DOHH2 (cell line): ENCODE results near the gene COL12A1.

Experiments used
- H3F3A ChIP-seq: fragments of 200-600 bp; sonication (generic), shearing (Covaris generic); 2 replicates; pipeline ENCODE4 v1.6.0; 2016; ENCODE audit warnings: antibody characterized with exemption, mild to moderate bottlenecking; ENCODE audit not compliant: control insufficient read depth, insufficient read depth
- H3K27ac ChIP-seq: fragments of 200-600 bp; sonication (generic); 2 replicates; pipeline ENCODE4 v1.5.1; 2014; ENCODE audit warnings: low read depth, mild to moderate bottlenecking, low read length, moderate library complexity
- H3K27me3 ChIP-seq: fragments of 200-600 bp; sonication (generic); 2 replicates; pipeline ENCODE4 v1.6.1; 2014; ENCODE audit warnings: mild to moderate bottlenecking, low read length, mixed read lengths; ENCODE audit not compliant: control insufficient read depth
- H3K36me3 ChIP-seq: fragments of 200-600 bp; sonication (generic); 2 replicates; pipeline ENCODE4 v1.6.1; 2014; ENCODE audit warnings: mild to moderate bottlenecking, low read length, moderate library complexity, mixed read lengths; ENCODE audit not compliant: control insufficient read depth
- H3K4me1 ChIP-seq: fragments of 200-600 bp; sonication (generic); 2 replicates; pipeline ENCODE4 v1.6.1; 2014; ENCODE audit warnings: mild to moderate bottlenecking, low read length, mixed read lengths; ENCODE audit not compliant: control insufficient read depth
- H3K4me2 ChIP-seq: fragments of 200-600 bp; sonication (generic); 2 replicates; pipeline ENCODE4 v1.6.0; 2014; ENCODE audit warnings: mild to moderate bottlenecking, low read length, moderate library complexity
- H3K4me3 ChIP-seq: fragments of 200-600 bp; sonication (generic); 2 replicates; pipeline ENCODE4 v1.5.1; 2014; ENCODE audit warnings: mild to moderate bottlenecking, low read length, mixed read lengths
- H3K79me2 ChIP-seq: fragments of 200-600 bp; sonication (generic); 2 replicates; pipeline ENCODE4 v1.6.1; 2014; ENCODE audit warnings: mild to moderate bottlenecking, low read length, mixed read lengths; ENCODE audit not compliant: control insufficient read depth
- H3K9me2 ChIP-seq: fragments of 200-600 bp; sonication (generic); replicated peaks from 2 replicates; pipeline ENCODE4 v1.6.1; 2014; ENCODE audit warnings: mild to moderate bottlenecking, low read length, mixed read lengths; ENCODE audit not compliant: control insufficient read depth
- H3K9me3 ChIP-seq: fragments of 200-600 bp; sonication (generic); 2 replicates; pipeline ENCODE4 v1.6.1; 2014; ENCODE audit warnings: antibody characterized with exemption, low read length, mixed read lengths; ENCODE audit not compliant: control insufficient read depth, insufficient read depth
- H4K20me1 ChIP-seq: fragments of 200-600 bp; sonication (generic); 2 replicates; pipeline ENCODE4 v1.6.0; 2014; ENCODE audit warnings: low read depth, mild to moderate bottlenecking, antibody characterized with exemption, low read length, moderate library complexity; ENCODE audit not compliant: control insufficient read depth, insufficient read depth
- CTCF ChIP-seq: fragments of 200-600 bp; sonication (generic); IDR thresholded peaks from one replicate; pipeline ENCODE4 v1.5.1; 2014; ENCODE audit warnings: antibody characterized with exemption, mild to moderate bottlenecking, low read depth, low read length; ENCODE audit not compliant: poor library complexity, severe bottlenecking
- EZH2phosphoT487 ChIP-seq: fragments of 200-600 bp; sonication (generic); IDR thresholded peaks from 2 replicates; pipeline ENCODE4 v1.6.1; 2017; ENCODE audit warnings: borderline replicate concordance, mild to moderate bottlenecking, antibody characterized with exemption, low read length, moderate library complexity, mixed read lengths

COL12A1 gene

GRCh38 chr6:75167325-75167724 lies 38.5 kb downstream of the COL12A1 start:
- Histone ChIP-seq H3K9me2 (no peaks in the 10 kb centered on the region), H3K4me1 (no peaks in the 10 kb centered on the region), H3K4me2 (no peak overlapping the region), H3K9me3 (no peaks in the 10 kb centered on the region), H4K20me1 (no peaks in the 10 kb centered on the region), H3K4me3 (no peak overlapping the region), H3K36me3 (no peaks in the 10 kb centered on the region), H3F3A (no peaks in the 10 kb centered on the region), H3K27me3 (no peaks in the 10 kb centered on the region), H3K79me2 (no peaks in the 10 kb centered on the region), H3K27ac (no peak overlapping the region)
- TF ChIP-seq EZH2phosphoT487 (no peak), CTCF (no peak)

GRCh38 chr6:75166773-75167172 lies 39.1 kb downstream of the COL12A1 start:
- Histone ChIP-seq H3K9me3 (no peaks in the 10 kb centered on the region), H3K9me2 (no peaks in the 10 kb centered on the region), H3K27ac (no peak overlapping the region), H3F3A (no peaks in the 10 kb centered on the region), H3K27me3 (no peaks in the 10 kb centered on the region), H3K4me1 (no peaks in the 10 kb centered on the region), H3K4me3 (no peak overlapping the region), H3K79me2 (no peaks in the 10 kb centered on the region), H4K20me1 (no peaks in the 10 kb centered on the region), H3K4me2 (no peak overlapping the region), H3K36me3 (no peaks in the 10 kb centered on the region)
- no peak for TF ChIP-seq CTCF
- no peak for TF ChIP-seq EZH2phosphoT487

GRCh38 chr6:75166236-75166635 lies 39.6 kb downstream of the COL12A1 start:
- no peaks in the 10 kb centered on the region for H3K36me3 ChIP-seq
- H3K79me2 ChIP-seq, result no peaks in the 10 kb centered on the region
- H3K9me3 ChIP-seq, result no peaks in the 10 kb centered on the region
- no peak overlapping the region for H3K4me2 ChIP-seq
- TF ChIP-seq CTCF, result no peak
- TF ChIP-seq EZH2phosphoT487, result no peak
- no peak overlapping the region for H3K4me3 ChIP-seq
- no peaks in the 10 kb centered on the region for H3K4me1 ChIP-seq
- H3K9me2 ChIP-seq, result no peaks in the 10 kb centered on the region
- no peaks in the 10 kb centered on the region for H3K27me3 ChIP-seq
- no peaks in the 10 kb centered on the region for H4K20me1 ChIP-seq
- H3F3A ChIP-seq, result no peaks in the 10 kb centered on the region
- H3K27ac ChIP-seq, result no peak overlapping the region

GRCh38 chr6:75158176-75158575 lies 47.7 kb downstream of the COL12A1 start:
- Histone ChIP-seq H3K4me3 (no peak overlapping the region), H3K4me2 (no peak overlapping the region), H3K9me3 (no peaks in the 10 kb centered on the region), H3K9me2 (no peaks in the 10 kb centered on the region), H3K79me2 (no peaks in the 10 kb centered on the region), H3K4me1 (no peaks in the 10 kb centered on the region), H3F3A (no peaks in the 10 kb centered on the region), H3K27me3 (no peaks in the 10 kb centered on the region), H4K20me1 (no peaks in the 10 kb centered on the region), H3K27ac (no peak overlapping the region), H3K36me3 (no peaks in the 10 kb centered on the region)
- TF ChIP-seq CTCF (no peak), EZH2phosphoT487 (no peak)
